CD4-positive, alpha-beta T cell (primary cell): ENCODE measurements around the gene PLA2R1. TPM values are rescaled to one million over a fixed set of nuclear protein-coding genes. Genes with fewer than 3 reads are reported as not detected.
A peak's percentile ranks its signal among the peaks of the same experiment; 100 is the strongest.

Experiments
- ATAC-seq: fragments of 200-7000 bp; cut with Tn5 transposase; one replicate; pipeline ENCODE4 v1.10.0; 2022; ENCODE audit warnings: mild to moderate bottlenecking; ENCODE audit not compliant: poor library complexity
- CTCF ChIA-PET: fragments of 350-600 bp; sonication (Branson Sonifier 250); formaldehyde crosslinking; loops from one replicate; lab custom pipeline; 2021; ENCODE audit warnings: antibody characterized with exemption, inconsistent platforms; lab: Charles Lee
- POLR2A ChIA-PET: fragments of 350-600 bp; sonication (Branson Sonifier 250); formaldehyde crosslinking; loops from one replicate; lab custom pipeline; 2021; ENCODE audit warnings: antibody characterized with exemption, inconsistent platforms; lab: Charles Lee
- DNase-seq, 14 experiments: peaks; one replicate each; pipeline ENCODE4 v3.0.0-alpha.2; 2013 to 2020; ENCODE audit warnings: mixed read lengths in 2 of 14
- H3K27ac ChIP-seq, 2 donors: one replicate each; pipeline versions ENCODE4 v1.5.1 to v1.7.0; 2013; ENCODE audit warnings: low read length in 2 of 2, low read depth in 1 of 2, mild to moderate bottlenecking in 1 of 2
- H3K27me3 ChIP-seq, 2 experiments: 1 replicate in 1 of 2; 2 replicates in 1 of 2; pipeline versions ENCODE4 v1.6.1 to v1.7.0; 2013; ENCODE audit warnings: low read length in 2 of 2, control low read depth in 1 of 2, mild to moderate bottlenecking in 1 of 2, moderate library complexity in 1 of 2; ENCODE audit not compliant: insufficient read depth in 2 of 2, control insufficient read depth in 1 of 2
- H3K36me3 ChIP-seq: one replicate; pipeline ENCODE4 v1.6.1; 2013; ENCODE audit warnings: low read length, control low read depth; ENCODE audit not compliant: insufficient read depth
- H3K4me1 ChIP-seq: one replicate; pipeline ENCODE4 v1.6.1; 2013; ENCODE audit warnings: low read length, control low read depth; ENCODE audit not compliant: insufficient read depth
- H3K4me3 ChIP-seq: one replicate; pipeline ENCODE4 v1.5.1; 2013; ENCODE audit warnings: mild to moderate bottlenecking, low read length, moderate library complexity
- H3K9me3 ChIP-seq, 2 experiments: 1 replicate in 1 of 2; 2 replicates in 1 of 2; pipeline versions ENCODE4 v1.6.1 to v1.7.0; 2013; ENCODE audit warnings: low read length in 2 of 2, mild to moderate bottlenecking in 2 of 2, control low read depth in 1 of 2, moderate library complexity in 1 of 2; ENCODE audit not compliant: control insufficient read depth in 1 of 2, insufficient read depth in 1 of 2
- H3K27ac Mint-ChIP-seq: one replicate; pipeline ENCODE4 v1.8.0; 2020; ENCODE audit warnings: mixed read lengths
- H3K27me3 Mint-ChIP-seq: one replicate; pipeline ENCODE4 v1.8.0; 2021; ENCODE audit warnings: mixed read lengths
- H3K36me3 Mint-ChIP-seq: one replicate; pipeline ENCODE4 v1.8.0; 2021; ENCODE audit warnings: low read depth, mixed read lengths
- H3K4me1 Mint-ChIP-seq: one replicate; pipeline ENCODE4 v1.8.0; 2021; ENCODE audit warnings: low read depth, mixed read lengths
- H3K4me3 Mint-ChIP-seq: one replicate; pipeline ENCODE4 v1.8.0; 2020; ENCODE audit warnings: mild to moderate bottlenecking, mixed read lengths
- H3K9me3 Mint-ChIP-seq: one replicate; pipeline ENCODE4 v1.8.0; 2020; ENCODE audit warnings: mixed read lengths
- intact Hi-C, 2 experiments: fragments of 100-400 bp; cut with DNase I in 1 of 2; cut with micrococcal nuclease in 1 of 2; formaldehyde crosslinking; loops; one replicate each; pipeline versions ENCODE4 v1.15.1 to v1.9.0; 2023 to 2025; cut with DNase I, micrococcal nuclease
- total RNA-seq, 174 experiments: library from RNA in 2 of 174; stranded (reverse) in 2 of 174; gene quantifications; one replicate each; pipeline ENCODE4 v1.2.3 and lab custom pipeline; 2021 to 2026
- TF ChIP-seq, protein P1 (sequence below): fragments of 200-600 bp; IDR thresholded peaks from one replicate; pipeline ENCODE4 v1.8.0; 2022; ENCODE audit warnings: antibody characterized with exemption, mild to moderate bottlenecking

Gene PLA2R1
- total RNA-seq, 2 experiments from 2014 or later: not detected

GRCh38 chr2:160060297-160060696 lies 2.1 kb downstream of the PLA2R1 start:
- peaks cover 70% of the 10 kb centered on the region for H3K27me3 Mint-ChIP-seq
- H3K4me3 Mint-ChIP-seq: peak overlapping the region; percentile 43
- H3K27ac ChIP-seq: no peak overlapping the region
- ChIA-PET CTCF (no interaction called here), POLR2A (no interaction called here)
- H3K4me1 Mint-ChIP-seq: peaks cover 9% of the 10 kb centered on the region
- H3K4me3 ChIP-seq: no peak overlapping the region
- ATAC-seq: no peak
- no peaks in the 10 kb centered on the region for H3K36me3 ChIP-seq
- peaks cover 0 to 18% of the 10 kb centered on the region in 2 experiments for H3K9me3 ChIP-seq
- H3K36me3 Mint-ChIP-seq: no peaks in the 10 kb centered on the region
- no peak overlapping the region for H3K27ac Mint-ChIP-seq
- H3K9me3 Mint-ChIP-seq: no peaks in the 10 kb centered on the region
- DNase-seq: no peak
- TF ChIP-seq, protein P1, sequence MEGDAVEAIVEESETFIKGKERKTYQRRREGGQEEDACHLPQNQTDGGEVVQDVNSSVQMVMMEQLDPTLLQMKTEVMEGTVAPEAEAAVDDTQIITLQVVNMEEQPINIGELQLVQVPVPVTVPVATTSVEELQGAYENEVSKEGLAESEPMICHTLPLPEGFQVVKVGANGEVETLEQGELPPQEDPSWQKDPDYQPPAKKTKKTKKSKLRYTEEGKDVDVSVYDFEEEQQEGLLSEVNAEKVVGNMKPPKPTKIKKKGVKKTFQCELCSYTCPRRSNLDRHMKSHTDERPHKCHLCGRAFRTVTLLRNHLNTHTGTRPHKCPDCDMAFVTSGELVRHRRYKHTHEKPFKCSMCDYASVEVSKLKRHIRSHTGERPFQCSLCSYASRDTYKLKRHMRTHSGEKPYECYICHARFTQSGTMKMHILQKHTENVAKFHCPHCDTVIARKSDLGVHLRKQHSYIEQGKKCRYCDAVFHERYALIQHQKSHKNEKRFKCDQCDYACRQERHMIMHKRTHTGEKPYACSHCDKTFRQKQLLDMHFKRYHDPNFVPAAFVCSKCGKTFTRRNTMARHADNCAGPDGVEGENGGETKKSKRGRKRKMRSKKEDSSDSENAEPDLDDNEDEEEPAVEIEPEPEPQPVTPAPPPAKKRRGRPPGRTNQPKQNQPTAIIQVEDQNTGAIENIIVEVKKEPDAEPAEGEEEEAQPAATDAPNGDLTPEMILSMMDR: no peak
- intact Hi-C loops: no loop called here
- peaks cover 13% of the 10 kb centered on the region for H3K4me1 ChIP-seq
- peaks cover 31 to 50% of the 10 kb centered on the region in 2 experiments for H3K27me3 ChIP-seq

DNA sequence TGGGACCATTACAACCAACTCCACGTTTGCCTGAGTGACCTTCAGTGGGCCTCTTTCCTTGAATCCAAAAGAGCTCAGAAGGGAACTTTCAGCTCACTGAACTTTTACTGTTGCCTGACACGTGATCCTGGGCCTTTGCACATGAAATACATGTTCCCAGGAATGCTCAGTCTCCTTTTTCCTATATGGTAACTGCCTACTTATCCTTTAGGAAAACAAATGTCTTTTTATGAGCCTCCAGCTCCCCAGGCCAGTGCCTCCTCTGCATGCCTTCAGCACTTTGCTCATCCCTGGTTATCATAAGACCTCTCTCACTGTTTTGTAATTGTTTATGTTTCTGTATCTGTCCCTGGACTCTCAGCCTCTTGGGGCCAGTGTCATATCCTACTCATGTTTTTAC lies 5.1 kb downstream of the PLA2R1 start:
- Histone ChIP-seq H3K9me3 (peaks cover 0 to 14% of the 10 kb centered on the region in 2 experiments), H3K27ac (no peak overlapping the region), H3K4me3 (no peak overlapping the region), H3K27me3 (peaks cover 24 to 33% of the 10 kb centered on the region in 2 experiments), H3K4me1 (peaks cover 8% of the 10 kb centered on the region), H3K36me3 (no peaks in the 10 kb centered on the region)
- no peaks in the 10 kb centered on the region for H3K9me3 Mint-ChIP-seq
- intact Hi-C loops: no loop called here
- DNase-seq: no peak
- H3K27ac Mint-ChIP-seq: no peak overlapping the region
- no peaks in the 10 kb centered on the region for H3K36me3 Mint-ChIP-seq
- TF ChIP-seq, protein P1: no peak
- no peak for ATAC-seq
- ChIA-PET CTCF (interaction anchor here (0.8 kb wide), 1 partner anchor 9 kb away, joined by 4 read pairs; no protein-coding TSS in a partner anchor), POLR2A (no interaction called here)
- H3K27me3 Mint-ChIP-seq: peaks cover 47% of the 10 kb centered on the region
- H3K4me3 Mint-ChIP-seq: no peak overlapping the region
- no peaks in the 10 kb centered on the region for H3K4me1 Mint-ChIP-seq

DNA sequence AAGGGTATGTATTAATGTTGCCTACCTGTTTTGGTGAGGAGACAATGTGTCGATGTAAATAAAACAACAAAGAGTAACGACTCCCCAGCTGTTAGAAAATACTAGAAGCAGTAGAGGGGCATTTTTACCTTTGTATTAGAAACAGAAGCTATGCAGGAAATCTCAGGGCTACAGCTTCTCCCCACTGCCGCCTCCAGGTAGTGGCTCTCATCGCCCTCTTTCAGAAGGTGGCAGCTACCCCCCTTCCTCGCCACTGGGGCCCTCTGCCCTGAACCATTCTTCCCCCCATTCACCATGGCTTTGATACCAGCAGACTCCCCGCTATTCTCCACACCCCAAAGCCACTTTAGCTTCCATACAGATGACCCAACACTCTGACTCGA lies 6.7 kb downstream of the PLA2R1 start:
- Mint-ChIP-seq H3K27me3 (peaks cover 39% of the 10 kb centered on the region), H3K4me1 (no peaks in the 10 kb centered on the region), H3K36me3 (no peaks in the 10 kb centered on the region), H3K27ac (no peak overlapping the region), H3K9me3 (no peaks in the 10 kb centered on the region), H3K4me3 (no peak overlapping the region)
- no peaks in the 10 kb centered on the region for H3K36me3 ChIP-seq
- intact Hi-C loops: no loop called here
- CTCF ChIA-PET: interaction anchor here (1.0 to 1.2 kb wide), 2 partner anchors 14 to 21 kb away, joined by 3 to 4 read pairs; no protein-coding TSS in a partner anchor
- TF ChIP-seq, protein P1: no peak
- H3K4me1 ChIP-seq: no peaks in the 10 kb centered on the region
- H3K27me3 ChIP-seq: peaks cover 12 to 23% of the 10 kb centered on the region in 2 experiments
- DNase-seq (no peak), ATAC-seq (no peak)
- peaks cover 0 to 3% of the 10 kb centered on the region in 2 experiments for H3K9me3 ChIP-seq
- no peak overlapping the region for H3K27ac ChIP-seq
- POLR2A ChIA-PET: no interaction called here
- no peak overlapping the region for H3K4me3 ChIP-seq
